Neural progenitor cell (in vitro differentiated cells): Measurements from ENCODE around the gene SPTBN1. TPM values are rescaled to one million over a fixed set of nuclear protein-coding genes. Genes with fewer than 3 reads are reported as not detected.

ENCODE experiments used
- DNase-seq: peaks from one replicate; pipeline ENCODE4 v3.0.0-alpha.2; 2016; ENCODE audit warnings: low spot score
- H2AFZ ChIP-seq: fragments of 200-600 bp; sonication (generic); replicated peaks from 2 replicates; pipeline ENCODE4 v1.6.1; 2016; ENCODE audit warnings: antibody characterized with exemption
- H3F3A ChIP-seq: fragments of 200-600 bp; sonication (generic); 2 replicates; pipeline ENCODE4 v1.6.1; 2016; ENCODE audit warnings: antibody characterized with exemption, low read depth
- H3K27ac ChIP-seq: fragments of 200-600 bp; sonication (generic); 2 replicates; pipeline ENCODE4 v1.5.1; 2016; ENCODE audit warnings: mild to moderate bottlenecking
- H3K27me3 ChIP-seq: fragments of 200-600 bp; sonication (generic); 2 replicates; pipeline ENCODE4 v1.6.1; 2016; ENCODE audit warnings: mild to moderate bottlenecking, moderate library complexity
- H3K36me3 ChIP-seq: fragments of 200-600 bp; sonication (generic); 2 replicates; pipeline ENCODE4 v1.5.1; 2016
- H3K4me1 ChIP-seq: fragments of 200-600 bp; sonication (generic); 2 replicates; pipeline ENCODE4 v1.6.1; 2016; ENCODE audit warnings: mixed run types
- H3K4me2 ChIP-seq: fragments of 200-600 bp; sonication (generic); 2 replicates; pipeline ENCODE4 v1.6.1; 2016
- H3K4me3 ChIP-seq: fragments of 200-600 bp; sonication (generic); 2 replicates; pipeline ENCODE4 v1.5.1; 2016
- H3K79me2 ChIP-seq: fragments of 200-600 bp; sonication (generic); 2 replicates; pipeline ENCODE4 v1.6.1; 2016; ENCODE audit warnings: low read depth
- H3K9ac ChIP-seq: fragments of 200-600 bp; sonication (generic); 2 replicates; pipeline ENCODE4 v1.6.1; 2016
- H3K9me3 ChIP-seq: fragments of 200-600 bp; sonication (generic); 2 replicates; pipeline ENCODE4 v1.5.1; 2016; ENCODE audit warnings: low read depth
- H4K20me1 ChIP-seq: fragments of 200-600 bp; sonication (generic); 2 replicates; pipeline ENCODE4 v1.6.1; 2016; ENCODE audit warnings: low read depth
- H3K27ac Mint-ChIP-seq: 3 replicates; pipeline ENCODE4 v1.8.0; 2021; ENCODE audit warnings: mixed read lengths
- H3K27me3 Mint-ChIP-seq: 2 replicates; pipeline ENCODE4 v1.8.0; 2022; ENCODE audit warnings: low read depth, mild to moderate bottlenecking, inconsistent platforms, moderate library complexity, mixed read lengths; ENCODE audit not compliant: insufficient read depth
- H3K36me3 Mint-ChIP-seq: 3 replicates; pipeline ENCODE4 v1.8.0; 2021; ENCODE audit warnings: mixed read lengths
- H3K4me1 Mint-ChIP-seq: 3 replicates; pipeline ENCODE4 v1.8.0; 2021; ENCODE audit warnings: mixed read lengths
- H3K4me3 Mint-ChIP-seq: 3 replicates; pipeline ENCODE4 v1.8.0; 2021; ENCODE audit warnings: mild to moderate bottlenecking, moderate library complexity, mixed read lengths
- H3K9me3 Mint-ChIP-seq: 3 replicates; pipeline ENCODE4 v1.8.0; 2020; ENCODE audit warnings: mixed read lengths
- CTCF ChIP-seq: fragments of 200-600 bp; sonication (generic); IDR thresholded peaks from 2 replicates; pipeline ENCODE4 v1.5.1; 2017; ENCODE audit warnings: antibody characterized with exemption, mild to moderate bottlenecking
- EZH2 ChIP-seq: fragments of 200-600 bp; sonication (generic); IDR thresholded peaks from 2 replicates; pipeline ENCODE4 v1.6.1; 2017; ENCODE audit warnings: antibody characterized with exemption, mild to moderate bottlenecking, moderate library complexity
- EZH2phosphoT487 ChIP-seq: fragments of 200-600 bp; sonication (generic); IDR thresholded peaks from 2 replicates; pipeline ENCODE4 v1.6.1; 2017; ENCODE audit warnings: antibody characterized with exemption
- total RNA-seq: library from RNA; depleted of rRNA; stranded (reverse); fragments of >200 nt; gene quantifications from 2 replicates; pipeline ENCODE4 v1.2.3, GENCODE V29; 2015; ENCODE audit warnings: low replicate concordance

The SPTBN1 gene
- total RNA-seq, 1 donor from 2014 or later: 94.2 TPM

- Mint-ChIP-seq H3K27me3 (no peaks in the 10 kb centered on the region), H3K9me3 (no peaks in the 10 kb centered on the region), H3K36me3 (peaks cover 49% of the 10 kb centered on the region), H3K4me3 (no peak overlapping the region), H3K4me1 (peaks cover 3% of the 10 kb centered on the region), H3K27ac (no peak overlapping the region)
- no peaks in the 10 kb centered on the region for H3K4me1 ChIP-seq
- H2AFZ ChIP-seq: no peak overlapping the region
- H3K4me3 ChIP-seq: no peak overlapping the region
- H3K9ac ChIP-seq: no peak overlapping the region
- no peaks in the 10 kb centered on the region for H4K20me1 ChIP-seq
- no peak overlapping the region for H3K4me2 ChIP-seq
- no peak overlapping the region for H3K27ac ChIP-seq
- no peaks in the 10 kb centered on the region for H3K27me3 ChIP-seq
- H3K9me3 ChIP-seq: no peaks in the 10 kb centered on the region
- H3K36me3 ChIP-seq: peaks cover 3% of the 10 kb centered on the region
- no peak for TF ChIP-seq EZH2phosphoT487
- no peak for TF ChIP-seq EZH2
- no peak for TF ChIP-seq CTCF
- no peaks in the 10 kb centered on the region for H3F3A ChIP-seq
- no peaks in the 10 kb centered on the region for H3K79me2 ChIP-seq
- no peak for DNase-seq
Measured at GRCh38 chr2:54666131-54666633, 210.1 kb downstream of the SPTBN1 start.

GRCh38 chr2:54666634-54667265 is 210.6 kb downstream of the SPTBN1 start:
- Mint-ChIP-seq H3K4me1 (peaks cover 3% of the 10 kb centered on the region), H3K9me3 (no peaks in the 10 kb centered on the region), H3K27me3 (no peaks in the 10 kb centered on the region), H3K4me3 (no peak overlapping the region), H3K27ac (peak overlapping the region; percentile 41), H3K36me3 (peaks cover 46% of the 10 kb centered on the region)
- no peak overlapping the region for H2AFZ ChIP-seq
- no peak overlapping the region for H3K9ac ChIP-seq
- H3K79me2 ChIP-seq: no peaks in the 10 kb centered on the region
- H3K36me3 ChIP-seq: peaks cover under 1% of the 10 kb centered on the region
- no peak overlapping the region for H3K4me3 ChIP-seq
- H3K9me3 ChIP-seq: no peaks in the 10 kb centered on the region
- no peaks in the 10 kb centered on the region for H3K27me3 ChIP-seq
- no peaks in the 10 kb centered on the region for H3K4me1 ChIP-seq
- no peak for TF ChIP-seq EZH2
- H3K27ac ChIP-seq: no peak overlapping the region
- H3K4me2 ChIP-seq: no peak overlapping the region
- H3F3A ChIP-seq: no peaks in the 10 kb centered on the region
- no peak for DNase-seq
- H4K20me1 ChIP-seq: no peaks in the 10 kb centered on the region

- Mint-ChIP-seq H3K27me3 (no peaks in the 10 kb centered on the region), H3K9me3 (no peaks in the 10 kb centered on the region), H3K36me3 (peaks cover 42% of the 10 kb centered on the region), H3K27ac (no peak overlapping the region), H3K4me3 (no peak overlapping the region), H3K4me1 (peaks cover 3% of the 10 kb centered on the region)
- Histone ChIP-seq H3K4me3 (no peak overlapping the region), H4K20me1 (no peaks in the 10 kb centered on the region), H3K9ac (no peak overlapping the region), H3K36me3 (no peaks in the 10 kb centered on the region), H2AFZ (no peak overlapping the region), H3K79me2 (no peaks in the 10 kb centered on the region), H3K27me3 (no peaks in the 10 kb centered on the region), H3K27ac (no peak overlapping the region), H3F3A (no peaks in the 10 kb centered on the region), H3K4me2 (no peak overlapping the region), H3K4me1 (no peaks in the 10 kb centered on the region), H3K9me3 (no peaks in the 10 kb centered on the region)
- TF ChIP-seq EZH2: no peak
- no peak for DNase-seq
Measured at GRCh38 chr2:54667266-54667639, 211.1 kb downstream of the SPTBN1 start.

- Mint-ChIP-seq H3K27me3 (no peaks in the 10 kb centered on the region), H3K9me3 (no peaks in the 10 kb centered on the region), H3K4me3 (no peak overlapping the region), H3K36me3 (peaks cover 35% of the 10 kb centered on the region), H3K27ac (no peak overlapping the region), H3K4me1 (peaks cover 3% of the 10 kb centered on the region)
- no peaks in the 10 kb centered on the region for H3F3A ChIP-seq
- no peaks in the 10 kb centered on the region for H3K27me3 ChIP-seq
- TF ChIP-seq CTCF (no peak), EZH2phosphoT487 (no peak), EZH2 (no peak)
- no peak overlapping the region for H3K4me2 ChIP-seq
- H3K4me3 ChIP-seq: no peak overlapping the region
- no peaks in the 10 kb centered on the region for H3K36me3 ChIP-seq
- no peaks in the 10 kb centered on the region for H3K9me3 ChIP-seq
- no peaks in the 10 kb centered on the region for H3K79me2 ChIP-seq
- H3K9ac ChIP-seq: no peak overlapping the region
- no peak overlapping the region for H2AFZ ChIP-seq
- no peaks in the 10 kb centered on the region for H4K20me1 ChIP-seq
- H3K27ac ChIP-seq: no peak overlapping the region
- H3K4me1 ChIP-seq: no peaks in the 10 kb centered on the region
- no peak for DNase-seq
Measured at GRCh38 chr2:54667726-54668650, 211.9 kb downstream of the SPTBN1 start.
